Skin of body (tissue), 2 donors: Measurements from ENCODE around the gene CDKAL1. TPM values are rescaled to one million over a fixed set of nuclear protein-coding genes. Genes with fewer than 3 reads are reported as not detected.
"Not testable (repeated sequence)": the region's sequence is repeated elsewhere in the genome, so short reads cannot be mapped to it uniquely, and the experiment has no call there.

Experiments
- DNase-seq: peaks from one replicate; lab custom pipeline; 2025; lab: John Stamatoyannopoulos, UW
- total RNA-seq: library from RNA; depleted of rRNA; stranded (reverse); fragments of >200 nt; gene quantifications from one replicate; pipeline ENCODE4 v1.2.3, GENCODE V29; 2014

The CDKAL1 gene
- total RNA-seq, 1 donor from 2014 or later, result 38.4 TPM

- not testable (repeated sequence) for DNase-seq
These were observed 661.0 kb downstream of the CDKAL1 start for GRCh38 chr6:21195301-21195700.

- DNase-seq, result no peak
These were observed 663.9 kb downstream of the CDKAL1 start for GRCh38 chr6:21198032-21198640.

- no peak for DNase-seq
These were observed 665.0 kb downstream of the CDKAL1 start for GRCh38 chr6:21199262-21199661.

- no peak for DNase-seq
These were observed 666.0 kb downstream of the CDKAL1 start for GRCh38 chr6:21200134-21200870.

DNA sequence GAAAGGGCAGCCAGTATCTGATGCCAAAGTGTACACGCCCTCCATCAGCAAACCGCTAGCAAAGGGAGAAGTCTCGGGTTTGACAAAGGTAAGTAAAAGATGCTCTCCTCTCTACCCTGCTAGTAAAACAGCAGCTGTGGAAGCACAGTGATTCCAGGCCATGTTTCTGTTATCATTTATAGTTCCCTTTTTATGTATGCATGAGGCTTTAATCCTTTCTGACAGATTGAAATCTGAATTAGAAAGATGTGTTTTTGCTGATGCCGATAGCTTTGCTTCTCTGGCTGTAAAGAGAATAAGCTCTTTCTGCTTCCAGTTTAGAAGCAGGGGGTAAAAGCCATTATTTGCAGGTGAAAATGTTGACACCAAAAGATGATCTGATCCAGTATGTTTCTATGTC, 666.9 kb downstream of the CDKAL1 start:
- DNase-seq, result no peak

DNA sequence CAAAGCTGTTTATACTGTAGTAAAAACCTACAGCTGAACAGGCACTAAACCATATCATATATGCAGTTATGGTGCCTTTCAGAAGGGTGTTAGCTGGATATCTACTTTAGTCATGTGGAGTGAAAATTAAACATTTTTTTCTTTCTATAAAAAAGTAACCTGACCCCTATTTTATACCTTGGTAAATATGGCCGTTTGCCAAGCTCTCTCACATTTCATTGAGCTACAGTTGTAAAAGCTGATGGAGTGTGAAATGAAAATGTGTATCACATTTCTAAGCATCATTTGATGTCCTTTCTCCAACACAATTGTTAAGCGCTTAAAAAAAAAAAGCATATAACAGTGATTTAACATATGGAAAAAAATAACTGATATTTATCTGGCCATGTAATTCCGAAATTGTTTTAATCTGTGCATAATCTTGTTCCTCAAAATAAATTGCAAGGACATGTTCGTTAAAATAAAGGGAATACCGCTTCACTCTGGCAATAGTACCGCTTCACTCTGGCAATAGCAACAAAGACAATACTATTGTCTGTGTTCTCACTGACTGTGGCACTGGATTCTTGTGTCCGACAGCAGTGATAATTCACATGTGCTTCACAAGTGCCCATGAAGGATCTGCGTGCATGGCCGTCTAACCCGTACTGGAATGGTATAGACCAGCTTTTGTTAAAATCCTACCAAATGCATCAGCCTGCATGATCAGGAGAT, 667.5 kb downstream of the CDKAL1 start:
- no peak for DNase-seq

GRCh38 chr6:21202521-21202920, 668.3 kb downstream of the CDKAL1 start:
- no peak for DNase-seq

DNA sequence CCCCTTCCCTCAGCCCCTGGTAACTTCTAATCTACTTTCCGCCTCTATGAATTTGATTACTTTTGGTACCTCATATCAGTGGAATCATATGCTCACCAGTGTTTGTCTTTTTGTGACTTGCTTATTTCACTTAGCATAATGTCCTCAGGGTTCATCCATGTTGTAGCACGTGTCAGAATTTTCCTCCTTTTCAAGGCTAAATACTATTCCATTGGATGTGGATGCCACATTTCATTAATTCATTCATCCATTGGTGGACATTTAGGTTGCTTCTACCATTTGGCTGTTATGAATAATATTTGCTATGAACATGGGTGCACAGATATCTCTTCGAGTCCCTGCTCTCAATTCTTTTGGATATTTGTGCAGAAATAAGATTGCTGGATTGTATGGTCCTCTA, 670.7 kb downstream of the CDKAL1 start:
- no peak for DNase-seq

GRCh38 chr6:21208081-21208795, 674.0 kb downstream of the CDKAL1 start:
- DNase-seq, result no peak

DNA sequence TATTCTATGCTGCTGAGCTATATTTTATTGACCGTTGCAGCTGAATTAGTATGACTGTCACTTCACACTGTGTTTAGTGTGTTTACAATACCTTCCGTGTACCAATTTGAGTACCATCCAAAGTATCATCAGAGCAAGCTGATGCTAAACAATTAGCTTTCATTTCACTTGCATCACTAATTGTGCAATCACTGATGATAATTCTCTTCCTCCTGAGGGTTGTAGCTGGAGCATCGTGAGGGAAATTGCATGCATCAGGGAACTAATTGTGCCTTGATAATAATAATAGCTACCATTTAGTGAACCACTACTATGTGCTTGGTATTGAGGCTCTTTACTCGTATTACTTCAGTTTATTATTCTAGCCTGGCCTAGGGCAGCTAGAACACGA, 674.5 kb downstream of the CDKAL1 start:
- no peak for DNase-seq

GRCh38 chr6:21213492-21213891, 679.2 kb downstream of the CDKAL1 start:
- no peak for DNase-seq

DNA sequence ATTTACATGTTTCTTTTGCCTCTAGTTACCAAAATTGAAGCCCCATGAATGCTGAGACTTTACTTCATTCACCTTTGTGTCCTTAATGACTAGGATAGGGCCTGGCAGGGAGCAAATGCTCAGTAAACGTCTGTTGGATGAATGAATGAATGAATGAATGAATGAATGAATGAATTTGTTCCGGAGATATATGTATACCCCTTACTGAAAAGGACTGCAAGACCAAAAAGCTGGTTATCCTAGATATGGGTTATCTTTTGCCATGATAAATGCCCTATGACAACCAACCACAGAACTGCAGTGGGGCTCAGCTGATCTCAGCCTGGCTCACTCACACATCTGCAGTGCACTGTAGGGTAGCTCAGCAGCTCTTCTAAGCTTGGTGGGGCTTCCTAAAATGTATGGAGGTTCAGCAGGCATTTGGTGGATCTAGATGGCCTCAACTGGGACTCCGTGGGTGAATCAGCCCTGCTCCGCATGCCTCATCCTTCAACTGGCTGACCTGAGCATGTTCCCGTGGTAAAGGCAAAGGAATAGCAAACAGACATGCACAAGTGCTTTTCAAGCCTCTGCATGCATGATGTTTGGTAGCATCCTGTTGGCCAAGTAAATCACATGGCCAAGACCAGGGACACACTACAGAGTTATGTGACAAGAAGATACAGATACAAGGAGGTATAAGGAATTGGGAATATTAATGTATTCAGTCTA, 680.6 kb downstream of the CDKAL1 start:
- DNase-seq, result no peak

DNA sequence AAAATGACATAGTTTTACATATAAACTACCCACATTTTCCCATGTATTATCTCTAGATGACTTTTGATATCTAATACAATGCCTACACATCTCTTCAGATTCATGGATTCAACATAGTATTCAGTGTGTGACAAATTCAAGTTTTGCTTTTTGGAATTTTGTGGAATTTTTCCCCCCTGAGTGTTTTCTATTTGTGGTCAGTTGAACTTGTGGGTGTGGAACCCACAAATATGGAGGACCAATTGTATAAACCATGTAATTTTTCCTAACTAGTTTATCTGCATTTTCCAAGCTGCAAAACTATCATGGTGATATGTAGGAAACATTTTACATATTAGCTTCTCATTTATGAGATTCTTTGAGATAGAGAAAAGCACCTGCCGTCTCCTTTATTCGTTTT, 685.0 kb downstream of the CDKAL1 start:
- DNase-seq, result no peak

GRCh38 chr6:21219856-21220255, 685.6 kb downstream of the CDKAL1 start:
- DNase-seq, result no peak

- DNase-seq, result no peak
These were observed 686.2 kb downstream of the CDKAL1 start for GRCh38 chr6:21220271-21220987.

DNA sequence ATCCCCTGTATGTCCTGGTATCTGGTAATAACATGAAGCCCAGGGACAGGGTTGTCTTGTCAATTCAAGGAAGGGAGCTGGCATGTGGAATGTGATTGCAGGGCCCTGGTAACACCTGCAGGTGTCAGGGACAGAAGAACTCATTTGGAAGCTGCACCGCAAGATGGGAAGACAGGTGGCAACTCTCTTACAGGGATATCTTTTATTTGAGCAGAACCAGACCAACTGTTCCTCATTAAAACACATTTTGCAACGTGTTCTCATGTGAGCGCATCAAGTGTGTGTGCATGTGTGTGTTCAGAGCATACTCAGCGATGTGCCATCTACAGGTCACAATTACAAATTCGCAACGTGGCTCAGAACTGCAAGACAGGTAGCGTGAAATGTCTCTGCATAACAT, 688.4 kb downstream of the CDKAL1 start:
- no peak for DNase-seq

DNA sequence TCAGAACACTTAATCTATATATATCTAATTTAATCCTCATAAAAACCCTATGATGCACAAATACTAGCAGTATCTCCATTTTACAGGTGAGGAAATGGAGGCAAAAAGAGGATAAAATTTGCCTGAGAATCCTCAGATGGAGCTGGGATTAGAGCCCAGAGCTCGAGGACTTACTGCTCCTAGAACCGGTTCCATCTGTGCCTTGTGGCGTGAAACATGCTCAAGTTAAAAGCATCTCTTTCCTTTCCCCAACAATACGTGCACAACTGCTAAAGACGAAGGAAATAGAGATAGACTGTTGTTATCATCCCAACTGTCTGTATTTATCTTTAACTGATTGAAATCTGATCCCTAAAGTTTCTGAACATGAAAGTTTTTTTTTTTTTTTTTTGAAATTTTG, 691.7 kb downstream of the CDKAL1 start:
- no peak for DNase-seq

- DNase-seq, result no peak
These were observed 693.2 kb downstream of the CDKAL1 start for GRCh38 chr6:21227486-21227885.

- DNase-seq, result no peak
These were observed 694.2 kb downstream of the CDKAL1 start for GRCh38 chr6:21228411-21228810.

- DNase-seq, result no peak
These were observed 694.7 kb downstream of the CDKAL1 start for GRCh38 chr6:21228876-21229460.
